ENCODE results near the gene CEP55.

DNA sequence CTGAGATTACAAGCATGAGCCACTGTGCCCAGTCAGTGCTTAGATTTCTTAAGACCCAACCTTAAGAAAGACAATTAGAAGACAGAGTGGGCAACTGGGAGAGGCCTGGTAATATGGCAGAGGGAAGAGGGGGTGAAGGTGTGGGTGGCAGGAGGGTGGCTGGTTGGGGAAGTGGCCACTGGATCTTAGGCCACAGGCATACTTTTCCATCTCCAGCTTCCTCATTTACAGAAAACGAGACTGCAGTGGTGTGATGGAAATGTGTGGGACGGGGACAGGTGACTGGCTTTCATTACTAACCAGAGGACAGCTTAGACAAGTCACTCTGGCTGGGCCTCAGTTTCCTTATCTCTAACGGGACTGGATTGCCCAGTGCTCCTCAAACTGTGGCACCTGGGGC, 69.0 kb downstream of the CEP55 start:
- TF ChIP-seq ARNTL (CRISPR knock-in tag; IDR thresholded peaks at IDR 0.05; ENCODE audit: borderline replicate concordance, low read depth): no peak
- TF ChIP-seq, protein P1, sequence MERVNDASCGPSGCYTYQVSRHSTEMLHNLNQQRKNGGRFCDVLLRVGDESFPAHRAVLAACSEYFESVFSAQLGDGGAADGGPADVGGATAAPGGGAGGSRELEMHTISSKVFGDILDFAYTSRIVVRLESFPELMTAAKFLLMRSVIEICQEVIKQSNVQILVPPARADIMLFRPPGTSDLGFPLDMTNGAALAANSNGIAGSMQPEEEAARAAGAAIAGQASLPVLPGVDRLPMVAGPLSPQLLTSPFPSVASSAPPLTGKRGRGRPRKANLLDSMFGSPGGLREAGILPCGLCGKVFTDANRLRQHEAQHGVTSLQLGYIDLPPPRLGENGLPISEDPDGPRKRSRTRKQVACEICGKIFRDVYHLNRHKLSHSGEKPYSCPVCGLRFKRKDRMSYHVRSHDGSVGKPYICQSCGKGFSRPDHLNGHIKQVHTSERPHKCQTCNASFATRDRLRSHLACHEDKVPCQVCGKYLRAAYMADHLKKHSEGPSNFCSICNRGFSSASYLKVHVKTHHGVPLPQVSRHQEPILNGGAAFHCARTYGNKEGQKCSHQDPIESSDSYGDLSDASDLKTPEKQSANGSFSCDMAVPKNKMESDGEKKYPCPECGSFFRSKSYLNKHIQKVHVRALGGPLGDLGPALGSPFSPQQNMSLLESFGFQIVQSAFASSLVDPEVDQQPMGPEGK (CRISPR knock-in tag; IDR thresholded peaks at IDR 0.05; ENCODE audit: borderline replicate concordance): no peak

Measured in SK-N-SH treated with all-trans-retinoic acid at 6 μM for 48 hours (cell line).